ENCODE results near the gene ROBO4.

ROBO4 gene

DNA sequence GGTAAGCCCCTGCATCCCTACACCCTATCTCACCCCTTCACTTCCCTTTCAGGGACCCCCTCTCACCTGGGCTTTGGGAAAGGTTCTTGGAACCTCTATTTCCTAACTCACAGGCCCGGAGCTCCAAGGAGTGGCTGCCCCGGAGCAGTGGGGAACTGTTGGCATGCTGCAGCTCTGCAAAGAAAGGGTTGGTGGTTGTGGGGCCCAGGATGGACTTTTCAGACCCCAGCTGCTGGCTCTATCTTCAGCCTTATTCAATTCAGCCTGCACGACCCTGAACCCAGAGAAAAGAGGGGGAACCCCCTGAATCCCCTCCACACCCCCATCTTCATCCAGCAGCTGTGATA is 10.0 kb downstream of the ROBO4 start:
- no peak for DNase-seq

DNA sequence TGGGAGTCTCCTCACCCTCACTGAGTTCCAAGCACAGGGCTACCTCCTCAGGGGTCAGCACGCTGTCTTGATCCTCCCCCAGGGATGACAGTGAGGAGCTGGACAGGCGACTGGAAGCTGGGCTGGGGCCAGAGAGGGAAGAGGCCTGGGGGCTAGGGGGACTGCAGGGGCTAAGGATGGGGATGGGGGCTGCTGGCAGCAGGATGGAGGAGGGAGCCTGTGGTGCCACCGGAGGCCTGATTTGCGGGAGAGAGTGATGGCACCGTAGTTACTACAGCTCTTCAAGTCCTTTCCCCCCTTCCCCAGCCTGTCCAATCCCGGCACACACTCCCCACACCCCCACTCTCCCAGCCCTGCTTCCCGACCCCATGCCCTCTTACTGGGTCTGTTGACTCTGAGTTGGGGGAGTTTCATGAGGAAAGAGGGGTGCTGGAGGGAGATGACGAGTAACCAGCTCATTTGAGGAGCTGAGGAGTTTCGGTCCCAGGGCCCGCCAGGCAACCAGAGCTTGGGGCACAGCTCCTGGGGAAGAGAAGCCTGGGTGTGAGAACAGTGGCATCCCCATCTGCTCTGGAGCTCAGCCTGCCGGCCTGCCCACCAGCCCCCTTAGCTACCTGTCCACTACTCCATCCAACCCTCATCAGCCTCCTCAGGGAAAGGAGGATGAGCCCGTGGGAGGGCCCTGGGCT is 10.5 kb downstream of the ROBO4 start:
- no peak for DNase-seq

DNA sequence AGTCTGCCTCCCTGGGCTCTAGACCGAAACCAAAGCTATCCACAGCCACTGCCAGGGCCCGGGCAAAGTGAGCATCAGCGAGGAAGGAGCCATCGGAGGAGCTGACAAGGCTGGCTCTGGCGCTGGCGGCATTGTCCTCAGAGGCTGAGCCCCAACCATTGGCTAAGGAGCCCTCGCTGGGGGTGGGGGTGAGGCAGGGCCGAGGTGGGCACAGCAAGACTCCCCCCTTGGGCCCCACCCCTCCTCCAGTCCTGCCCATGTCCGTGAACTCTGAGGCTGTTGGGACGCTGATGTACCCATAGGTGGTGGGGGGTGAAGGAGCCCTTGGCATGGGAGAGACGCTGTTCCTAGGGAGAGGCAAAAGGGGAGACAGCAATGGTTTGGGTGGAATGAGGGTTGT is 11.2 kb downstream of the ROBO4 start:
- no peak for DNase-seq

DNA sequence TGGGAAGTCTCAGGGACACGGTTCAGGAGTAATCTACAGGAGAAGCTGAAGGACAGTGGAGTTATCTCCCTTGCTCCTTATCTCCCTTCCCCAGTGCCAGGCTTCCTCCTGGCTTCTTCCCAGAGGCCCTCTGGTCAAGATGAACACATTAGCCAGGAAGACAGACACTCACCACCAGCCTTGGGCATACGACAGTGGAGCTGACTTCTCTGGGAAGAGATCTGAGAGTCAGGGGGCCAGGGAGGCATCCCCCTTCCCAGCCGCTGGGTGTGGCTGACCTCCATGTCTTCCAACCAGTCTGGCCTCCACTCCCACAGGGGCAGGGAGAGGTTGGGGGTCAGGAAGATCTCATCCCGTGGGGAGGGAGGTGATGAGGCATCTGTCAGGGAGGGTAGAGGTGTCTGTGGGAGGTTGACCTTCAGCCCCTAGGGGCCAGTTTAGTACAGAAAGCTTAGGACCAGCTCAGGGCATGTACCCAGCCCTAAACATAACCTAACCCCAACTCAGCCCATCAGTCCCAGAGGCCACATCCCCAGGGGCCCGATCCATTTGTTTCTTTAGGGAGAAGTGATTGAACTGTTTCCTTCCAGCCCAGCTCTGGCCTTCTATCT is 12.7 kb downstream of the ROBO4 start:
- DNase-seq: no peak

DNA sequence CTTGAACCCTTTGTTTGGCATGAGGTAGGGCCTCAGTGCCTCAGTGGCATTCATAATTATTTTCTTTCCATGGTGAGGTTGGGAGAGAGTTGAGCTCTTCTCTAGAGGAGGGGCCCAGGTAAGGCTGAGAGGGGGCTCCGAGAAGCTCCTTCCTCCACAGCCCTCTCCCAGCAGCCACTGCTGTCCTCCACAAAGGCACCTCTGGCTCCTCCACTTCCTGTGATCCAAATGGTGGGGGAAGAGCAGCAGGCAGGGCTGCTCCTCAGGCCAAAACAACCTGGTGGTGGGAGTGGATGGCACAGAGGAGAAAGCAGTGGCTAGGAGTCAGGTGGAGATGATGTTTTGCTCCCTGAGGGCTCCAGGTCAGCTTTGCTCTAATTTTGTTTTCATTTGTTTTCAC is 13.3 kb downstream of the ROBO4 start:
- no peak for DNase-seq

DNA sequence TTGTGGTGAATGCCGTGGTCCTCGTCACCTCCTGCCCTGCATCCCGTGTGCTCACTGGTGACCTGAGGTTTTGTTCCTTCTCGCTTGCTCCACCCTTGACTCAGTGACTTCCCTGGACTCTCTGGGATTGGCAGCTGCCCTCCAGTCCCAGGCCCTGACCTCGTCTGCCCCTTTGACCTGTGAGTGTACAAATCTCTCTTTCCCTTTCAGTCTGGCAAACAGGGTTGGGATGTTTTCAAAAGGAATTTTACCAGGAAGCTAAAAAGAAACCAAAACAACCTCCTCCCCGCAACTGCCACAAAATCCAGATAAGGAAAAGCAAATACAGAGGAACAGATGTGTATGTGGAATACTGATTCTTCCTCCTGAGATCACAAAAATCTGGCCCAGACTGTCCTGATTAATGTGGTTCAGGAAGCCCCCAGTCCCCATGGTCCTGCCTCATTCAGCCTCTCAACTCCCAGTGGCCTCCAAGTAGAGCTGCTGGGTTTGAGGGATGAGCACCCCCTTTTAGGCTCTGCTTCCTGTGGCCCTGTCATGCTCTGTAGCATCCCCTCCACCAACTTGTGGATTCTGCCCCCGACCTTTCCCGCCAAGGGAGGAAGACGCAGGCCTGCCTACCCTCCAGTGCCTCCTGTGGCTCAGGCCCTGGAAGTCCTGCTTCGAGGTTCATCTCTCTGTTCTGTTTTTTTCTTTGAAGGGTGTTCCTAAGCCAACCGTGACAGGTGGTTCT is 15.2 kb downstream of the ROBO4 start:
- DNase-seq: no peak

DNA sequence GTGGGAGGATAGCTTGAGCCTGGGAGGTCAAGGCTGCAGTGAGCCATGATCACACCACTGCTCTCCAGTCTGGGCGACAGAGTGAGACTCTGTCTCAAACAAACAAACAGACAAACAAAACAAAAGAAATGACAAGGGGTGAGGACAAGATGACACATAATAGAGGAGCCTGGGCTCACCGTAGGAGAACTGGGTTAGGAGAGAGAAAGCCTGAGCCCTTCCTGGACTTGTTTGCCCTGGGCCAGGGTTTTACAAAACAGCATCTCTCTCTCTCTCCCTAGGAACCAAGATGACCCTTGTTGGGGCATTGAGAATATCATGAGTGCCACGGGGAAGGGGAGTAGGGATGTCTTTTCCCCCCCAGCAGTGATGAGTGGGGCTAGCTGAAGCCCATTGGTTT is 16.7 kb downstream of the ROBO4 start:
- DNase-seq: no peak

DNA sequence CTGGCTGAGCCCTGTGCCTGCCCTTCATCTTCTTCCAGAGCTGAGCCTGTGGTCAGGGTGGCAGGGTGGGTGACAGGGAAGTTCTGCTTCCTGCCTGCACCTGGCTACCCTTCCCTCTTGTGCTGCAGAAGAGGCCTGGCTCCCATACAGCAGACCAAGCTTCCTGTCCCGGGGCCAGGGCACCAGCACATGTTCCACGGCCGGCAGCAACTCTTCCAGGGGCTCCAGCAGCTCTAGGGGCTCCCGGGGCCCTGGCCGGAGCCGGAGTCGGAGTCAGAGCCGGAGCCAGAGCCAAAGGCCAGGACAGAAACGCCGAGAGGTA is 17.4 kb downstream of the ROBO4 start:
- DNase-seq: no peak

DNA sequence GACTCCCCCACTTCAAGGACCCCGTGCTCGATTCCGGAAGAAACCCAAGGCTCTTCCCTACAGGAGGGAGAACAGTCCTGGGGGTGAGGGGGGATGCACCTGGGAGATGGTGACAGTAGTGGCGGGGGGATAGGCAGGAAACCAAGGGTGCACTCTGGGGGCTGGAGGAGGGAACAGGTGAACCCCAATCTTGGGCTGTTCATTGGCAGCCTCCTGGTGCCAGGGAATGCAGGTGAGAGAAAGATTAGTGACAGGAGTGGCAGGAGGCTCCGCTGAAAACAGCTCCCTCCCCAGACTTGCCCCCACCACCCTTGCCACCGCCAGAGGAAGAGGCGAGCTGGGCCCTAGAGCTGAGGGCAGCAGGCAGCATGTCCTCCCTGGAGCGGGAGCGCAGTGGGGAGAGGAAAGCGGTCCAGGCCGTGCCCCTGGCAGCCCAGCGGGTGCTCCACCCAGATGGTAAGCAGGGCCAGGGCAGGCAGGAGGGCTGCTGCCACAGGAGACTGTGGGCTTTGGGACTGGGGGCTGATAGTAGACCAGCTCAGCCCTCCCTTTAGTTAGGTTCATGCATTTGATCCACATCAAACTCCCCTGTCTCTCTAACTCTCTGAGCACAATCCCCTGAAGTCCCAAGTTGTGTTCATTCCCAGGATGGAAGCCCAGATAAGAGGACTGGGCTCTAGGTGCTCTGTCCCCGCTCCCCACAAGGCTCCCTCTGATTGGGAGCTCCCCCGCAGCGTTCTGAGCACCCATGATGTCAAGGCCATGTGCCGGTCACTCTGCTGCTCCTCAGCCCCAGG is 18.0 kb downstream of the ROBO4 start:
- DNase-seq: no peak

DNA sequence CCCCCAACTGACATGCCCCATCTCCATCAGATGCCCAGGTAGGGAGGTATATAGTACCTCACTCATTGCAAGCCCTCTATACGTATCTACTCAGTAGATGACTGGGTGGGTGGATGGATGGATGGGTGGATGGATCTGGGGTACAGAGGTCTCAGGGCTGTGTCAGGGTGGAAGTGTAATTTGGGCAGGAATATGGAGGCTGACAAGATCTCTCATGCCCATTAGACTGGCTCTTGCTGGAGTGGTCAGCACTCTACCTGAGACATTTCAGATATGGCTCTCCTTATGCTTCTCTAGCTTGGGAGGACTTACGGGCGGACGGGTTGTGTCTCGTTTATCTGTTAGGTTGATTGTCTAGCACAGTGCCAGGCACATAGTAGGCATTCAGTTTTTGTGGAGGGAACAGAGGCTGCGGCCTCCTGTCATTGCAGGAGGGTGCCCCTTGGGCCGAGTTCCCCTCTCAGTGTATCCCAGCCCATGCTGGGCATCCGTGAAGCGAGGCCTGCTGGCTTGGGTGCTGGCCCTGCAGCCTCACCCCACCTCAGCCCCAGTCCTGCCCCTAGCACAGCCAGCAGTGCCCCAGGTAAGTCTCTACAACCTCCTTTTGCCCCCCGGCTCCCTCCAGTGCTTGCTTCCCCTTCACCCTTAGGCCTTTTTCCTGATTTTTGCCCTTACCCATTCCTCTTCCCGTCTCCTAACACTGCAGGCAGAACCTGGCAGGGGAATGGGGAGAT is 18.7 kb downstream of the ROBO4 start:
- no peak for DNase-seq

DNA sequence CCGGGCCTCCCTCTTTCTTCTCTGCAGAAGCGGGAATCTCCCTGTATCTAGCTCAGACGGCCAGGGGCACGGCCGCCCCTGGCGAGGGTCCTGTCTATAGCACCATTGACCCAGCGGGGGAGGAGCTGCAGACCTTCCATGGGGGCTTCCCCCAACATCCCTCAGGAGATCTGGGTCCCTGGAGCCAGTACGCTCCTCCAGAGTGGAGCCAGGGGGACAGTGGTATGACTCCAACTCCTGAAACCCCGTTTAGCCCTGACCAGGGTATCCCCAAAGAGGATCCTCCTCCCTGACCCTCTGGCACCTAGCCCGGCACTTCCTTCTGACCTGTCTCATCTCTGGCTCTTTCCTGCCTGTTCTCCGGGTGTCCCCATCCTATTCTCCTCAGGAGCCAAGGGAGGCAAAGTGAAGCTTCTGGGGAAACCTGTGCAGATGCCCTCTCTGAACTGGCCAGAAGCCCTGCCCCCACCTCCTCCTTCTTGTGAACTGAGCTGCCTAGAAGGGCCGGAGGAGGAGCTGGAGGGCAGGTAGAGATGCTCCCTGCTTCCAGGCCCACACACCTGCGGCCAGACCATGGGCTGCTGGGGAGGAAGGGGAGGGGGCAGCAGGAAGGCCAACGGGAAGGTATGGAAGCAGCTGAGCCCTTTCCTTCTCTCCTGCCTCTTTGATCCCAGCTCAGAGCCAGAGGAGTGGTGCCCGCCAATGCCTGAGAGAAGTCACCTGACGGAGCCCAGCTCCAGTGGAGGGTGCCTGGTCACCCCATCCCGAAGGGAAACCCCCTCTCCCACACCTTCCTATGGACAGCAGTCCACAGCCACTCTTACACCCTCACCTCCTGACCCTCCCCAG is 19.5 kb downstream of the ROBO4 start:
- DNase-seq: no peak

DNA sequence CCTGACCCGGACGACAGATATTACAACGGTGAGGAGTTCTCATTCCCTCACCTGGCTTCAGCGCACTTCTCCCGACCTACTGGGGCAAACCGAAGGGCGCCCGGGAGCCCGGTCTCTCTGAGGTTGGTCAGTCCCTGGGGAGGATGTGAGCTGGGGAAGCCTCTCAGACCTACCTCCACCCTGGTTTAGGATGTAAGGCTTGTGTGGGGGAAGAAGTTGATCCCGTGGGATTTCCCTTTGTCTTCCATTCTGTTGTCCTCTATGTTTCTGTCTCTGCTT is 20.1 kb downstream of the ROBO4 start:
- DNase-seq: no peak

DNA sequence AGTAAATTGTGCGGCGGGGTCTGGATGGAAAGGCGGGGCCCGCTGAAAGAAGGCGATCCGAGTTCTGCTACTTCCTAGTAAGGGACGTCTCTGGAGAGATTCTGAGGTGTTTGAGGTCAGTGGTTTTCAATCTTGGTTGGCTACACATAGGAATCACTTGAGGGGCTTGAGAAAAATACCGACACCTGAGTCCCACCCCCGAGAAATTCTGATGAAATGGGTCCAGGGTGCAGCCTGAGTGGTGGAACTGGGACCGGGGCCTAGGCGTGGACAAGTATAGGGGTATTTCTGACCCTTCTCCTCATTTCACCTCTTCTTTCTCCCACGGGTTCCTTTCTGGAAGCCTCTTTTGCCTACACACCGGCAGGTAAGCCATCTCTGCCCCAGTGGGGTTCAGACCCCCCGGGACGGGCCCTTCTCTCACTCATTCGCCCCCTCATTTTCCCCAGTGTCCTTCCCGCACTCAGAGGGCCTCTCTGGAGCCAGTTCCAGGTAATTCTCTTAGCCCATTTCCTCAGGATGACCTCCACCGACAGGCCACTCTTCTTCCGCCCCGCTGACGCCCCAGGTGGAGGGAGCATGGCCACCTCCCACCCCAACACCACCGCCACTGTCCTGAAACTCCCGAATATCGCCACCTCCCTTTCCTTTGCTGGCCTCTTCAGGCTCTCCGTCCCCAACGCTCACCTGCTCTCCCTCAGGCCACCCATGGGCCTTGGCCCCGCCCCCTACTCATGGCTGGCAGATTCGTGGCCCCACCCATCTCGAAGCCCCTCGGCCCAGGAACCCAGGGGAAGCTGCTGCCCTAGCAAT is 20.6 kb downstream of the ROBO4 start:
- no peak for DNase-seq

DNA sequence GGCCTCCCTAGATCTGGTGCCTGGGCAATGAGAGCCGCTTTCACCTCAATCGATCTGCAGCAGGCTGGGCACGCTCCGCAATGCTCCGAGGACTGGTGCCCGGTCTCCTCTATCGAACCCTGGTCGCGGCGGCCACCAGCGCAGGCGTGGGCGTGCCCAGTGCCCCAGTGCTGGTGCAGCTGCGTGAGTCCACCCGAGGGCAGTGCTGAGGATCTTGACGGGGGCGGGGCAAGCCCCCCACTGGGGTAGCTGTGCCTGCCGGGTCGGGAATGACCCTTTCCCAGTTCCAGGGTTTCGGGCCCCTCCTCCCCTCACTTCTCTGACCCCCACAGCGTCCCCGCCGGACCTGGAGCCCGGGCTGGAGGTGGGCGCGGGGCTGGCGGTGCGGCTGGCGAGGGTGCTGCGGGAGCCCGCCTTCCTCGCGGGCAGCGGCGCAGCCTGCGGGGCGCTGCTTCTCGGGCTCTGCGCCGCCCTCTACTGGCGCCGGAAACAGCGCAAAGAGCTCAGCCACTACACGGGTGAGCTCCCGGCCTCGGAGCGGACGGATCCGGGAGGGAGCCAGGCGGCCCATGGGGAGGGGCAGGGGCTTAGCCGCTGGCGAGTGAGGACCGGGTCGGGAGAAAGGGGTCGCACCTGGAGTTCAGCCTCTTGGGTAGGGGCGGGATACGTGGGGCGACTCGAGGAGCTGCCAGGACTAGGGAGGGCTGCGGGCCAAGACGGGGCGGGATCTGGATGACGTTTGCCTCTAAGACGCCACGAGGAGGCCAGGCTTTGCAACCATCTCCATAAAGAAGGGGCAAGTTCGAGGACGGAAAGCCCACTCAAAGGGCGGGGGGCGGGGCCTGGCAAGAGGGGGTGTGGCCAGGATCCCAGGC is 21.5 kb downstream of the ROBO4 start:
- DNase-seq: peak; percentile 90

DNA sequence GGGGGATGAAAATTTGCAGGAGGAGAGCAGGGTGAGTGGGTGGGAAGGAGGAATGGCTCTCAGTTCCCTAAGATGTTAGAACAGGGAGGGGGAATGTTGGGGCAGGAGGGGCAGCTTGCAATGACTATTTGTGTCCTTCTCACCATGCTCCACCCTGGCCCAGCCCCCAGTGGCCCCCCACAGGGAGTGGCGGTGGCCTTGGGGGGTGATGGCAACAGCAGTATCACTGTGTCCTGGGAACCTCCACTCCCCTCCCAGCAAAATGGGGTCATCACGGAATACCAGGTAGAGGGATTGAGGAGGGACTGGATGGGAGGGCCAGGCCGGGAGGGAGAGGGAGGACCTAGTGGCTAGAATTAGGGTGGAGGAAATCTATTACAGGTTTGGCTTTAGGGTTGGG is 22.3 kb downstream of the ROBO4 start:
- DNase-seq: no peak

DNA sequence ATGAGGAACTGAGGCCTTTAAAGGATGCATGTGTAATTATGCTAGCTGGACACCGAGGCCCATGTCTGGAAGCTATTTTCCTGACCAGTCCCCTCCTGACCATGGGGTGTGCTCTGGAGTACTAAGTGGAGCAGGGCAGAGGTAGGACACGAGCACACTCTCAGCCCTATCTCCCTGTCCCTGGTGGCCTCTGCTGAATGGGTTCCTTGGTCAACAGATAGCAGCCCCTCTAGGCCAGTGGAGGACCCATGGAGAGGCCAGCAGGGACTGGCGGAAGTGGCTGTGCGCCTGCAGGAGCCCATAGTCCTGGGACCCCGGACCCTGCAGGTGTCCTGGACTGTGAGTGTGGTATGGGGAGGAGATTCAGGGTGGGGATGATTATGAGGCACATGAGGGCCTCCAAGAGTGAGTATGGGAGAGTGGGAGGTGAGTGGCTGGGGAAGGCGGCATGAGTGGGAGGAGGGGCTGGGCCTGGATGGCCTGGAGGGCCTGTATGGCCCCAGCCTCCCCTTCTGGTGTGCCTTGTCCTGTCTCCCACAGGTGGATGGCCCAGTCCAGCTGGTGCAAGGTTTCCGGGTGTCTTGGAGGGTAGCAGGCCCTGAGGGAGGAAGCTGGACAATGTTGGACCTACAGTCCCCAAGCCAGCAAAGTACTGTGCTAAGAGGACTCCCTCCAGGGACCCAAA is 23.0 kb downstream of the ROBO4 start:
- no peak for DNase-seq

DNA sequence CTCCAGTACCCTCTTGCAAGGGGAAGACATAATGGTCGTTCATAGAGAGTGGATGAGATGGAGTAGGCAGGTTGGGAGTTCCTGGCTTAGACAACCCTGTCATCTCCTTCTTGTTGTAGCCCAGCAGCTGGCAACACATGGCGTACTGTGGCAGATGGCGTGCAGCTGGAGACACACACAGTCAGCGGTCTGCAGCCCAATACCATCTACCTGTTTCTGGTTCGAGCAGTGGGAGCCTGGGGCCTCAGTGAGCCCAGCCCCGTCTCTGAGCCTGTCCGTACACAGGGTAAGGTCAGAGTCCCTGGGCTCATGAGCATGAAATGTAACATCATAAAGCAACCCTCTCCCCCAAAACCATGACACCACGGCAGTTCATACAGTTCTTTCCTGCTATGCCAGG is 23.7 kb downstream of the ROBO4 start:
- no peak for DNase-seq

DNA sequence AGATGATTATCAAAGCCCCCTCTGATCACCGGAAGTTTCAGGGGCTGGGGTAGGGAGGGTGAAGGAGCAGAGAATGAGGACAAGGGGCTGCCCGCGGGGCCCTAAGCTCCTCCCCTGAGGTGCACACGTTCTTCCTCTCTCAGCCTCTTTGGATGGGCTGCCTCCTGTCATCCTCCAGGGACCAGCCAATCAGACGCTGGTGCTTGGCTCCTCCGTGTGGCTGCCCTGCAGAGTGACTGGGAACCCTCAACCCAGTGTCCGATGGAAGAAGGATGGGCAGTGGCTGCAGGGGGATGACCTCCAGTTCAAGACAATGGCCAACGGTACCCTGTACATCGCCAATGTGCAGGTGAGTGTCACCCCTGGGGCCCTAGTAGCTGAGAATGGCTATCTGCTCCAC is 24.9 kb downstream of the ROBO4 start:
- no peak for DNase-seq

DNA sequence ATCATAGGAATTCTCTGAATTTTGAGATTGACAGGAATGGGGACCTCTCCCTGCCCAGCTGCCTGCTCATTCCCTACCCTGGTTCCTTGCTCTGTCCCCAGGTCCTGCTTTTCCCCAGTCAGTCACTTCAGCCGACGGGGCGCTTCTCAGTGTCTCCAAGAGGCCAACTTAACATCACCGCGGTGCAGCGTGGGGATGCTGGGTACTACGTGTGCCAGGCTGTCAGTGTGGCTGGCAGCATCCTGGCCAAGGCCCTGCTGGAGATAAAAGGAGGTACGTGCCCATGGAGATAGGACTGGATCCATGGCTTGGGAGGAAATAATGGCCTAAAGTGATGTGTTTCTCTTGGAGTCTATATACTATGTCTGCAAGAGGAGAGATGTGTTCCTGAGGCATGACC is 25.4 kb downstream of the ROBO4 start:
- no peak for DNase-seq

DNA sequence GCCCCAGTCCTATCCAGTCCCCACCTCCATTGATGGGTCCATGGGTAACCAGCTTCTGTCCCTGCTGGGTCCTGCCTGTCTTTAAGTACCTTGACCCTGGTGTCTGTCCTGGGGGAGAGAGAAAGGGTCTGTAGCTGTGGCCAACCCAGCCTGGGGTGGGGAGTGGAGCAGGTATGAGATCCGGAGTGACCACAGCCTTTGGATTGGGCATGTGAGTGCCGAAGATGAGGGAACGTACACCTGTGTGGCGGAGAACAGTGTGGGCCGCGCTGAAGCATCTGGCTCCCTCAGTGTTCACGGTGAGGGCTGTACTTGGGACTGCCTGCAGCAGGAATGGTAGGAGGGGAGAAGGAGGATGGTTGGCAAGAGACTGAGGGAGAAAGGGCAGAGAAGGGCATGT is 27.2 kb downstream of the ROBO4 start:
- no peak for DNase-seq
